ENCODE measurements around the gene WT1.

- TF ChIP-seq CTCF (IDR thresholded peaks at IDR 0.05) = no peak
- TF ChIP-seq POLR2AphosphoS5 (IDR thresholded peaks at IDR 0.05) = no peak
- TF ChIP-seq POLR2A (IDR thresholded peaks at IDR 0.05) = no peak
These were observed 93.4 kb downstream of the WT1 start for GRCh38 chr11:32341620-32342613.
